Epithelial cell of prostate (primary cell): ENCODE data around the gene CFAP46.

Experiments
- DNase-seq: peaks from one replicate; pipeline ENCODE4 v3.0.0-alpha.2; 2011; ENCODE audit warnings: low read depth, low spot score
- H3K27ac ChIP-seq: fragments of 450-650 bp; 2 replicates; pipeline ENCODE4 v1.5.1; 2017; ENCODE audit warnings: mild to moderate bottlenecking

The CFAP46 gene

GRCh38 chr10:132942101-132943057 is at the start of gene CFAP46:
Gene CFAP46, minus strand, starts transcription at chr10:132942570. Its CDS starts 86 bp downstream, at chr10:132942484.
- DNase-seq, result no peak
- H3K27ac ChIP-seq, result no peak within 1 kb of the TSS

GRCh38 chr10:132991706-132992432 is 49.5 kb upstream of the CFAP46 start:
- no peak overlapping the region for H3K27ac ChIP-seq
- DNase-seq, result no peak

GRCh38 chr10:132990684-132991545 is 48.5 kb upstream of the CFAP46 start:
- H3K27ac ChIP-seq, result no peak overlapping the region
- no peak for DNase-seq

GRCh38 chr10:132989476-132990415 is 47.4 kb upstream of the CFAP46 start:
- no peak for DNase-seq

GRCh38 chr10:132988988-132989387 is 46.6 kb upstream of the CFAP46 start:
- no peak for DNase-seq
- no peak overlapping the region for H3K27ac ChIP-seq

More at GRCh38 chr10:132989476-132990415, 47.4 kb upstream of the CFAP46 start:
- H3K27ac ChIP-seq, result no peak overlapping the region

- no peak for DNase-seq
- no peak overlapping the region for H3K27ac ChIP-seq
These were observed 45.6 kb upstream of the CFAP46 start for GRCh38 chr10:132987671-132988571.

- DNase-seq, result no peak
- no peak overlapping the region for H3K27ac ChIP-seq
These were observed 44.6 kb upstream of the CFAP46 start for GRCh38 chr10:132986978-132987377.

- no peak for DNase-seq
- H3K27ac ChIP-seq, result no peak overlapping the region
These were observed 44.2 kb upstream of the CFAP46 start for GRCh38 chr10:132986576-132986975.

- no peak for DNase-seq
These were observed 43.7 kb upstream of the CFAP46 start for GRCh38 chr10:132986076-132986475.

GRCh38 chr10:132985546-132985900 is 43.2 kb upstream of the CFAP46 start:
- H3K27ac ChIP-seq, result no peak overlapping the region
- DNase-seq, result no peak

More at GRCh38 chr10:132986076-132986475, 43.7 kb upstream of the CFAP46 start:
- no peak overlapping the region for H3K27ac ChIP-seq

GRCh38 chr10:132984801-132985545 is 42.6 kb upstream of the CFAP46 start:
- no peak overlapping the region for H3K27ac ChIP-seq
- DNase-seq, result no peak

GRCh38 chr10:132984008-132984295 is 41.6 kb upstream of the CFAP46 start:
- no peak overlapping the region for H3K27ac ChIP-seq
- no peak for DNase-seq

GRCh38 chr10:132983252-132984007 is 41.1 kb upstream of the CFAP46 start:
- no peak for DNase-seq
- H3K27ac ChIP-seq, result no peak overlapping the region

- no peak overlapping the region for H3K27ac ChIP-seq
- no peak for DNase-seq
These were observed 40.1 kb upstream of the CFAP46 start for GRCh38 chr10:132982301-132982989.

GRCh38 chr10:132981746-132982145 is 39.4 kb upstream of the CFAP46 start:
- DNase-seq, result no peak
- no peak overlapping the region for H3K27ac ChIP-seq

- DNase-seq, result no peak
- H3K27ac ChIP-seq, result no peak overlapping the region
These were observed 38.8 kb upstream of the CFAP46 start for GRCh38 chr10:132981173-132981555.
